SK-N-SH (cell line): ENCODE data around the gene JOSD2. TPM values are rescaled to one million over a fixed set of nuclear protein-coding genes. Genes with fewer than 3 reads are reported as not detected.

Experiments used
- CTCF ChIA-PET: fragments of 300-600, 350-600 bp; formaldehyde crosslinking; extraction: SDS; loops from one replicate; lab custom pipeline; 2021; lab: Yijun Ruan, JAX
- POLR2A ChIA-PET: fragments of 350-600 bp; sonication (Branson Sonifier 250); formaldehyde crosslinking; extraction: SDS; loops from one replicate; lab custom pipeline; 2020; ENCODE audit warnings: antibody characterized with exemption, inconsistent platforms; lab: Yijun Ruan, JAX
- DNase-seq: peaks from one replicate; pipeline ENCODE4 v3.0.0; 2012
- H2AFZ ChIP-seq: fragments of 200-600 bp; sonication (generic); 2 replicates; pipeline ENCODE4 v1.8.1; 2016; ENCODE audit warnings: antibody characterized with exemption, mild to moderate bottlenecking, low read depth
- H3F3A ChIP-seq: fragments of 200-600 bp; sonication (generic); replicated peaks from 2 replicates; pipeline ENCODE3; 2016; ENCODE audit warnings: antibody characterized with exemption, mild to moderate bottlenecking; ENCODE audit not compliant: insufficient read depth
- H3K27ac ChIP-seq, 2 experiments: fragments of 200-500 bp in 1 of 2; fragments of 200-600 bp in 1 of 2; sonication (Bioruptor generic) in 1 of 2; sonication (generic), shearing (Covaris generic) in 1 of 2; 2 replicates each; pipeline versions ENCODE4 v1.5.1 to v1.6.1; 2014 to 2016; ENCODE audit warnings: low read depth in 2 of 2, inconsistent platforms in 1 of 2, low read length in 1 of 2, mild to moderate bottlenecking in 1 of 2, mixed read lengths in 1 of 2
- H3K27me3 ChIP-seq: fragments of 200-600 bp; sonication (generic), shearing (Covaris generic); 2 replicates; pipeline ENCODE4 v1.6.1; 2016; ENCODE audit warnings: mixed run types; ENCODE audit not compliant: insufficient read depth
- H3K36me3 ChIP-seq, 2 experiments: fragments of 200-500 bp in 1 of 2; fragments of 200-600 bp in 1 of 2; sonication (Bioruptor generic) in 1 of 2; sonication (generic) in 1 of 2; replicated peaks in 1 of 2; 2 replicates each; pipeline versions ENCODE3 to v1.5.1; 2014 to 2016; ENCODE audit warnings: low read length in 1 of 2, mild to moderate bottlenecking in 1 of 2; ENCODE audit not compliant: insufficient read depth in 2 of 2, control insufficient read depth in 1 of 2
- H3K4me1 ChIP-seq, 2 experiments: fragments of 200-500 bp in 1 of 2; fragments of 200-600 bp in 1 of 2; sonication (Bioruptor generic) in 1 of 2; sonication (generic), shearing (Covaris generic) in 1 of 2; 2 replicates each; pipeline versions ENCODE4 v1.5.1 to v1.6.1; 2014 to 2016; ENCODE audit warnings: low read depth in 1 of 2, low read length in 1 of 2, mixed run types in 1 of 2; ENCODE audit not compliant: insufficient read depth in 2 of 2, control insufficient read depth in 1 of 2
- H3K4me2 ChIP-seq: fragments of 200-600 bp; sonication (generic), shearing (Covaris generic); 2 replicates; pipeline ENCODE4 v1.6.1; 2017; ENCODE audit warnings: mixed run types
- H3K4me3 ChIP-seq, 2 experiments: fragments of 200-500 bp in 1 of 2; fragments of 200-600 bp in 1 of 2; sonication (Bioruptor generic) in 1 of 2; sonication (generic), shearing (Covaris generic) in 1 of 2; 2 replicates each; pipeline versions ENCODE4 v1.5.1 to v1.8.1; 2014 to 2016; ENCODE audit warnings: low read depth in 2 of 2, inconsistent platforms in 1 of 2, low read length in 1 of 2, mild to moderate bottlenecking in 1 of 2, mixed read lengths in 1 of 2, moderate library complexity in 1 of 2
- H3K79me2 ChIP-seq: fragments of 200-600 bp; sonication (generic); 2 replicates; pipeline ENCODE4 v1.8.1; 2017; ENCODE audit warnings: mild to moderate bottlenecking; ENCODE audit not compliant: insufficient read depth
- H3K9ac ChIP-seq: fragments of 200-600 bp; sonication (generic); 2 replicates; pipeline ENCODE4 v1.6.1; 2017; ENCODE audit warnings: mixed run types
- H3K9me2 ChIP-seq: fragments of 200-600 bp; sonication (generic); 2 replicates; pipeline ENCODE4 v1.6.1; 2017; ENCODE audit warnings: mixed run types
- H3K9me3 ChIP-seq: fragments of 200-600 bp; sonication (generic); 2 replicates; pipeline ENCODE4 v1.6.1; 2017; ENCODE audit warnings: mixed run types, mild to moderate bottlenecking, moderate library complexity
- H4K20me1 ChIP-seq: fragments of 200-600 bp; sonication (generic); 2 replicates; pipeline ENCODE4 v1.6.1; 2017; ENCODE audit warnings: mild to moderate bottlenecking, mixed run types; ENCODE audit not compliant: insufficient read depth
- EP300 ChIP-seq, 2 experiments: IDR thresholded peaks; 2 replicates each; pipeline versions ENCODE4 v1.4.0 to v1.6.1; 2012; ENCODE audit warnings: borderline replicate concordance in 1 of 2, low read depth in 1 of 2, low read length in 1 of 2
- FOXM1 ChIP-seq: IDR thresholded peaks from 2 replicates; pipeline ENCODE4 v1.4.0; 2012; ENCODE audit warnings: low read depth, mild to moderate bottlenecking
- GATA2 ChIP-seq: sonication (generic); formaldehyde crosslinking; IDR thresholded peaks from 2 replicates; pipeline ENCODE4 v1.5.0; 2020; ENCODE audit warnings: mild to moderate bottlenecking, missing genetic modification reagents
- JUND ChIP-seq: IDR thresholded peaks from 2 replicates; pipeline ENCODE4 v1.4.0; 2012
- MAX ChIP-seq: IDR thresholded peaks from 2 replicates; pipeline ENCODE4 v1.4.0; 2012; ENCODE audit warnings: low read depth
- MEF2A ChIP-seq: IDR thresholded peaks from 2 replicates; pipeline ENCODE4 v1.4.0; 2012; ENCODE audit warnings: low read depth, borderline replicate concordance
- NFIC ChIP-seq: IDR thresholded peaks from 2 replicates; pipeline ENCODE4 v1.4.0; 2012; ENCODE audit warnings: borderline replicate concordance
- NRF1 ChIP-seq: IDR thresholded peaks from 2 replicates; pipeline ENCODE4 v1.6.1; 2012; ENCODE audit warnings: low read depth, mild to moderate bottlenecking, low read length
- PBX3 ChIP-seq: IDR thresholded peaks from 2 replicates; pipeline ENCODE4; 2012
- POLR2AphosphoS5 ChIP-seq: IDR thresholded peaks from 2 replicates; pipeline ENCODE4 v1.6.1; 2012; ENCODE audit warnings: low read depth, low read length
- RFX5 ChIP-seq: IDR thresholded peaks from 2 replicates; pipeline ENCODE4 v1.6.1; 2012; ENCODE audit warnings: mild to moderate bottlenecking, improper control_type of control experiment, low read length
- TEAD4 ChIP-seq: IDR thresholded peaks from 2 replicates; pipeline ENCODE4 v1.4.0; 2012; ENCODE audit warnings: mild to moderate bottlenecking, borderline replicate concordance; ENCODE audit not compliant: insufficient read depth
- USF1 ChIP-seq: IDR thresholded peaks from 2 replicates; pipeline ENCODE4 v1.4.0; 2012; ENCODE audit warnings: low read depth, borderline replicate concordance
- WGBS: methylation state at CpG from one replicate; pipeline ENCODE4 v1.1.6; 2017; ENCODE audit warnings: low lambda C conversion rate; 5-methylcytosine and 5-hydroxymethylcytosine counted together
- polyA plus RNA-seq, 3 experiments: library from polyadenylated mRNA; depleted of rRNA; stranded (reverse); fragments of >200 nt; gene quantifications; 2 replicates each; pipeline ENCODE4 v1.2.3, GENCODE V29; 2012
- TF ChIP-seq, protein P1 (sequence below): fragments of 200-600 bp; sonication (generic); IDR thresholded peaks from 2 replicates; pipeline ENCODE4 v1.6.1; 2017; ENCODE audit warnings: antibody characterized with exemption, mild to moderate bottlenecking, moderate library complexity
- TF ChIP-seq, protein P2 (sequence below): fragments of 150-350 bp; IDR thresholded peaks from 2 replicates; pipeline ENCODE4 v1.6.1; 2016; ENCODE audit warnings: mild to moderate bottlenecking, low read depth, low read length

The JOSD2 gene
- polyA plus RNA-seq, 1 of the 3 experiments (the other 2 are of a cell fraction): 81.2 TPM

- H3K9ac ChIP-seq: no peak overlapping the region
- H3K4me1 ChIP-seq: peaks cover 0 to 7% of the 10 kb centered on the region in 2 experiments; a peak in 1 of 4 replicates
- H3K27ac ChIP-seq: no peak overlapping the region
- TF ChIP-seq, protein P1, sequence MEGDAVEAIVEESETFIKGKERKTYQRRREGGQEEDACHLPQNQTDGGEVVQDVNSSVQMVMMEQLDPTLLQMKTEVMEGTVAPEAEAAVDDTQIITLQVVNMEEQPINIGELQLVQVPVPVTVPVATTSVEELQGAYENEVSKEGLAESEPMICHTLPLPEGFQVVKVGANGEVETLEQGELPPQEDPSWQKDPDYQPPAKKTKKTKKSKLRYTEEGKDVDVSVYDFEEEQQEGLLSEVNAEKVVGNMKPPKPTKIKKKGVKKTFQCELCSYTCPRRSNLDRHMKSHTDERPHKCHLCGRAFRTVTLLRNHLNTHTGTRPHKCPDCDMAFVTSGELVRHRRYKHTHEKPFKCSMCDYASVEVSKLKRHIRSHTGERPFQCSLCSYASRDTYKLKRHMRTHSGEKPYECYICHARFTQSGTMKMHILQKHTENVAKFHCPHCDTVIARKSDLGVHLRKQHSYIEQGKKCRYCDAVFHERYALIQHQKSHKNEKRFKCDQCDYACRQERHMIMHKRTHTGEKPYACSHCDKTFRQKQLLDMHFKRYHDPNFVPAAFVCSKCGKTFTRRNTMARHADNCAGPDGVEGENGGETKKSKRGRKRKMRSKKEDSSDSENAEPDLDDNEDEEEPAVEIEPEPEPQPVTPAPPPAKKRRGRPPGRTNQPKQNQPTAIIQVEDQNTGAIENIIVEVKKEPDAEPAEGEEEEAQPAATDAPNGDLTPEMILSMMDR: peak; percentile 29
- TF ChIP-seq GATA2 (CRISPR knock-in tag): peak; percentile 28; the same call in 1 of the 2 replicates
- TF ChIP-seq JUND: no peak
- no peak for TF ChIP-seq USF1
- TF ChIP-seq FOXM1: no peak
- TF ChIP-seq, protein P2, sequence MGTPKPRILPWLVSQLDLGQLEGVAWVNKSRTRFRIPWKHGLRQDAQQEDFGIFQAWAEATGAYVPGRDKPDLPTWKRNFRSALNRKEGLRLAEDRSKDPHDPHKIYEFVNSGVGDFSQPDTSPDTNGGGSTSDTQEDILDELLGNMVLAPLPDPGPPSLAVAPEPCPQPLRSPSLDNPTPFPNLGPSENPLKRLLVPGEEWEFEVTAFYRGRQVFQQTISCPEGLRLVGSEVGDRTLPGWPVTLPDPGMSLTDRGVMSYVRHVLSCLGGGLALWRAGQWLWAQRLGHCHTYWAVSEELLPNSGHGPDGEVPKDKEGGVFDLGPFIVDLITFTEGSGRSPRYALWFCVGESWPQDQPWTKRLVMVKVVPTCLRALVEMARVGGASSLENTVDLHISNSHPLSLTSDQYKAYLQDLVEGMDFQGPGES: no peak
- CTCF ChIA-PET: interaction anchor here (0.7 to 2.5 kb wide), 7 partner anchors 10 to 290 kb away, joined by 3 to 11 read pairs (median 6); partner anchors contain the start of genes ACP4 and JOSD2
- H3K9me2 ChIP-seq: no peaks in the 10 kb centered on the region
- H3K4me2 ChIP-seq: no peak overlapping the region
- no peaks in the 10 kb centered on the region for H3F3A ChIP-seq
- H3K27me3 ChIP-seq: no peaks in the 10 kb centered on the region
- H3K4me3 ChIP-seq: no peak overlapping the region
- no peak overlapping the region for H2AFZ ChIP-seq
- POLR2A ChIA-PET: interaction anchor here (1.4 kb wide), 1 partner anchor 11 kb away, joined by 9 read pairs; the partner anchor contains the start of gene JOSD2
- H3K79me2 ChIP-seq: no peaks in the 10 kb centered on the region
- no peaks in the 10 kb centered on the region for H4K20me1 ChIP-seq
- no peaks in the 10 kb centered on the region for H3K36me3 ChIP-seq
- 51% methylated on average over 19 of the region's 27 CpGs for WGBS
- H3K9me3 ChIP-seq: no peaks in the 10 kb centered on the region
- peak; percentile 84 for DNase-seq
These were observed 10.8 kb downstream of the JOSD2 start for GRCh38 chr19:50500060-50500752.

GRCh38 chr19:50498219-50499056, 12.6 kb downstream of the JOSD2 start:
- ChIA-PET POLR2A (no interaction called here), CTCF (no interaction called here)
- 53% methylated on average over 11 of the region's 11 CpGs for WGBS
- H3K4me2 ChIP-seq: no peak overlapping the region
- H3K27ac ChIP-seq: no peak overlapping the region
- TF ChIP-seq NFIC: no peak
- TF ChIP-seq POLR2AphosphoS5: no peak
- no peak for TF ChIP-seq EP300 (IDR thresholded peaks at IDR 0.05; ENCODE audit: borderline replicate concordance in 1 of 2, low read depth in 1 of 2, low read length in 1 of 2)
- TF ChIP-seq, protein P2: no peak
- no peak for TF ChIP-seq TEAD4
- TF ChIP-seq MAX: no peak
- TF ChIP-seq MEF2A: no peak
- no peak for TF ChIP-seq PBX3
- no peak for TF ChIP-seq RFX5
- TF ChIP-seq NRF1: no peak
- DNase-seq: no peak
- no peaks in the 10 kb centered on the region for H3K36me3 ChIP-seq
- no peak overlapping the region for H2AFZ ChIP-seq
- H4K20me1 ChIP-seq: no peaks in the 10 kb centered on the region
- H3F3A ChIP-seq: no peaks in the 10 kb centered on the region
- H3K9ac ChIP-seq: no peak overlapping the region
- no peak overlapping the region for H3K4me3 ChIP-seq
- no peaks in the 10 kb centered on the region for H3K9me3 ChIP-seq
- no peaks in the 10 kb centered on the region for H3K27me3 ChIP-seq
- no peaks in the 10 kb centered on the region for H3K79me2 ChIP-seq
- peaks cover 0 to 7% of the 10 kb centered on the region in 2 experiments; a peak in 1 of 4 replicates for H3K4me1 ChIP-seq
- H3K9me2 ChIP-seq: no peaks in the 10 kb centered on the region
